RWPE2 (cell line): Measurements from ENCODE around the gene GALE.

Source experiments
- ATAC-seq: fragments of 200-7000 bp; cut with Tn5 transposase; 3 replicates; pipeline ENCODE4 v1.9.1; 2021; ENCODE audit warnings: low read depth
- DNase-seq: peaks from one replicate; pipeline ENCODE4 v3.0.0-alpha.2; 2020; ENCODE audit warnings: low spot score
- H3K27ac ChIP-seq: fragments of 450-650 bp; 2 replicates; pipeline ENCODE4 v1.5.1; 2017; ENCODE audit warnings: mild to moderate bottlenecking; ENCODE audit not compliant: poor library complexity, severe bottlenecking
- H3K27me3 ChIP-seq: fragments of 250-450 bp; sonication (Bioruptor Pico); 2 replicates; pipeline ENCODE4 v1.5.1; 2021; ENCODE audit warnings: mild to moderate bottlenecking, moderate library complexity; ENCODE audit not compliant: insufficient read depth, poor library complexity, severe bottlenecking
- H3K36me3 ChIP-seq: fragments of 250-450 bp; sonication (Bioruptor Pico); 2 replicates; pipeline ENCODE4 v1.5.1; 2020; ENCODE audit warnings: low read depth, mild to moderate bottlenecking, moderate library complexity
- H3K4me1 ChIP-seq: fragments of 250-450 bp; sonication (Bioruptor Pico); 2 replicates; pipeline ENCODE4 v1.5.1; 2021; ENCODE audit warnings: mild to moderate bottlenecking, moderate library complexity; ENCODE audit not compliant: insufficient read depth, poor library complexity, severe bottlenecking
- H3K4me3 ChIP-seq: fragments of 250-450 bp; sonication (Bioruptor Pico); 2 replicates; pipeline ENCODE4 v1.5.1; 2021; ENCODE audit warnings: mild to moderate bottlenecking, moderate library complexity; ENCODE audit not compliant: severe bottlenecking
- H3K9me3 ChIP-seq: fragments of 250-450 bp; sonication (Bioruptor Pico); 2 replicates; pipeline ENCODE4 v1.5.1; 2021; ENCODE audit warnings: mild to moderate bottlenecking, moderate library complexity; ENCODE audit not compliant: severe bottlenecking
- CTCF ChIP-seq: fragments of 450-650 bp; IDR thresholded peaks from one replicate; pipeline ENCODE4 v1.5.1; 2017; ENCODE audit warnings: mild to moderate bottlenecking, moderate library complexity; ENCODE audit not compliant: poor library complexity, severe bottlenecking

The GALE gene

GRCh38 chr1:23756676-23757075 is 43.9 kb downstream of the GALE start:
- Histone ChIP-seq H3K36me3 (peaks cover 99% of the 10 kb centered on the region), H3K9me3 (no peaks in the 10 kb centered on the region), H3K27me3 (no peaks in the 10 kb centered on the region), H3K4me1 (no peaks in the 10 kb centered on the region), H3K27ac (no peak overlapping the region), H3K4me3 (no peak overlapping the region)
- no peak for DNase-seq
- peak; percentile 61; the same call in 1 of the 3 replicates for ATAC-seq
- no peak for TF ChIP-seq CTCF

GRCh38 chr1:23752909-23753308 is 47.6 kb downstream of the GALE start:
- Histone ChIP-seq H3K27ac (no peak overlapping the region), H3K4me1 (no peaks in the 10 kb centered on the region), H3K4me3 (no peak overlapping the region), H3K27me3 (no peaks in the 10 kb centered on the region), H3K36me3 (peaks cover 100% of the 10 kb centered on the region), H3K9me3 (no peaks in the 10 kb centered on the region)
- ATAC-seq (no peak), DNase-seq (no peak)
- no peak for TF ChIP-seq CTCF

- H3K27ac ChIP-seq: no peak overlapping the region
- H3K4me1 ChIP-seq: no peaks in the 10 kb centered on the region
- no peaks in the 10 kb centered on the region for H3K27me3 ChIP-seq
- no peaks in the 10 kb centered on the region for H3K9me3 ChIP-seq
- ATAC-seq (no peak), DNase-seq (no peak)
- H3K36me3 ChIP-seq: peaks cover 98% of the 10 kb centered on the region
- no peak for TF ChIP-seq CTCF
- H3K4me3 ChIP-seq: no peak overlapping the region
These were observed 48.7 kb downstream of the GALE start for GRCh38 chr1:23751815-23752200.

GRCh38 chr1:23751050-23751814 is 49.3 kb downstream of the GALE start:
- Histone ChIP-seq H3K9me3 (no peaks in the 10 kb centered on the region), H3K36me3 (peaks cover 96% of the 10 kb centered on the region), H3K4me3 (no peak overlapping the region), H3K4me1 (no peaks in the 10 kb centered on the region), H3K27me3 (no peaks in the 10 kb centered on the region), H3K27ac (no peak overlapping the region)
- TF ChIP-seq CTCF: peak; percentile 75
- ATAC-seq (peak; percentile 61; the same call in 2 of the 3 replicates), DNase-seq (no peak)

GRCh38 chr1:23748016-23748415 is 52.5 kb downstream of the GALE start:
- peaks cover 9% of the 10 kb centered on the region for H3K4me1 ChIP-seq
- no peak for TF ChIP-seq CTCF
- H3K4me3 ChIP-seq: no peak overlapping the region
- no peaks in the 10 kb centered on the region for H3K9me3 ChIP-seq
- ATAC-seq: no peak
- H3K27ac ChIP-seq: no peak overlapping the region
- no peaks in the 10 kb centered on the region for H3K27me3 ChIP-seq
- H3K36me3 ChIP-seq: peaks cover 77% of the 10 kb centered on the region
- no peak for DNase-seq
